Measurements from ENCODE around the gene DNAH5. TPM values are rescaled to one million over a fixed set of nuclear protein-coding genes. Genes with fewer than 3 reads are reported as not detected.
A peak's percentile ranks its signal among the peaks of the same experiment; 100 is the strongest.

DNAH5 gene
- polyA plus RNA-seq, 1 donor (not counting 4 experiments of a cell fraction or from before 2014, with no cell fraction given), result 0.73 TPM

DNA sequence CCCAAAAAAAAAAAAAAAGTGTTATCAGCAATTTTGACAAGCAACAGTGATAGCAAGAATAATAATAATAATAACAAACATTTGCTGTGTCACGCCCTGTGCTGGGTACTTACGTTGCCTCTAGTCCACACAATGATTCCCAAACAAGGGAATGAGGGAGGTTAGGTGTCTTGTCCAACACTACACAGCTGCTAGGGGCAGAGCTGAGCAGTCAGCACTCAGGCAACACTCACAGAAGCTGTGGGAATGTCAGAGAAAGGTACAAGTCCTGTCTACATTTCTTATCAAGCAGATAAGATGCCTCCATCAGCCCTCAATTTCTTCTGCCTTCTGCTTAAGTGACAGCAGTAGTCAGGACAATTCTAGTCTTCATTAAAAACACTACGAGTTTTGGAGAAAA is 111.0 kb downstream of the DNAH5 start:
- Histone ChIP-seq H3K36me3 (ENCODE audit: control insufficient read depth in 2 of 2, extremely low read depth in 1 of 2, insufficient read depth in 2 of 2, low read length in 2 of 2) (no peaks in the 10 kb centered on the region), H3K4me2 (ENCODE audit: control insufficient read depth, extremely low read depth, insufficient read depth, low read depth, low read length) (no peak overlapping the region), H3K9ac (ENCODE audit: control insufficient read depth, extremely low read depth, insufficient read depth, low read length) (no peak overlapping the region), H3K27ac (ENCODE audit: control insufficient read depth, insufficient read depth, low read length) (no peak overlapping the region), H3K4me3 (ENCODE audit: control insufficient read depth in 2 of 3, extremely low read depth in 1 of 3, insufficient read depth in 2 of 3, low read depth in 1 of 3, low read length in 3 of 3) (no peak overlapping the region), H2AFZ (ENCODE audit: control insufficient read depth, low read length) (no peak overlapping the region), H3K9me3 (ENCODE audit: control insufficient read depth, low read depth, low read length) (no peaks in the 10 kb centered on the region), H3K79me2 (ENCODE audit: control insufficient read depth, insufficient read depth, low read length) (no peaks in the 10 kb centered on the region), H4K20me1 (ENCODE audit: control insufficient read depth, extremely low read depth, insufficient read depth, low read length) (no peaks in the 10 kb centered on the region), H3K4me1 (ENCODE audit: control insufficient read depth, extremely low read depth, insufficient read depth, low read length) (no peaks in the 10 kb centered on the region), H3K27me3 (ENCODE audit: control insufficient read depth, extremely low read depth, insufficient read depth, low read length) (no peaks in the 10 kb centered on the region), H3K9me1 (ENCODE audit: control insufficient read depth, extremely low read depth, insufficient read depth, low read length) (no peaks in the 10 kb centered on the region)
- no peak for TF ChIP-seq EZH2 (IDR thresholded peaks at IDR 0.05; ENCODE audit: low read length)
- TF ChIP-seq, protein P1, sequence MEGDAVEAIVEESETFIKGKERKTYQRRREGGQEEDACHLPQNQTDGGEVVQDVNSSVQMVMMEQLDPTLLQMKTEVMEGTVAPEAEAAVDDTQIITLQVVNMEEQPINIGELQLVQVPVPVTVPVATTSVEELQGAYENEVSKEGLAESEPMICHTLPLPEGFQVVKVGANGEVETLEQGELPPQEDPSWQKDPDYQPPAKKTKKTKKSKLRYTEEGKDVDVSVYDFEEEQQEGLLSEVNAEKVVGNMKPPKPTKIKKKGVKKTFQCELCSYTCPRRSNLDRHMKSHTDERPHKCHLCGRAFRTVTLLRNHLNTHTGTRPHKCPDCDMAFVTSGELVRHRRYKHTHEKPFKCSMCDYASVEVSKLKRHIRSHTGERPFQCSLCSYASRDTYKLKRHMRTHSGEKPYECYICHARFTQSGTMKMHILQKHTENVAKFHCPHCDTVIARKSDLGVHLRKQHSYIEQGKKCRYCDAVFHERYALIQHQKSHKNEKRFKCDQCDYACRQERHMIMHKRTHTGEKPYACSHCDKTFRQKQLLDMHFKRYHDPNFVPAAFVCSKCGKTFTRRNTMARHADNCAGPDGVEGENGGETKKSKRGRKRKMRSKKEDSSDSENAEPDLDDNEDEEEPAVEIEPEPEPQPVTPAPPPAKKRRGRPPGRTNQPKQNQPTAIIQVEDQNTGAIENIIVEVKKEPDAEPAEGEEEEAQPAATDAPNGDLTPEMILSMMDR (optimal IDR thresholded peaks at IDR 0.05 in 1 of 3, IDR thresholded peaks at IDR 0.05 in 1 of 3, conservative IDR thresholded peaks at IDR 0.05 in 1 of 3; ENCODE audit: extremely low read depth in 1 of 3, insufficient read depth in 2 of 3, low read length in 3 of 3), result peak in 1 of 3 experiments; percentile 1
- dilution Hi-C loops (cut with MboI; ENCODE audit: extremely low pct_ligation_motif_present, low sequenced_read_pairs), result no loop called here
- FAIRE-seq (no peak), DNase-seq (ENCODE audit: low read depth, low spot score) (no peak)

DNA sequence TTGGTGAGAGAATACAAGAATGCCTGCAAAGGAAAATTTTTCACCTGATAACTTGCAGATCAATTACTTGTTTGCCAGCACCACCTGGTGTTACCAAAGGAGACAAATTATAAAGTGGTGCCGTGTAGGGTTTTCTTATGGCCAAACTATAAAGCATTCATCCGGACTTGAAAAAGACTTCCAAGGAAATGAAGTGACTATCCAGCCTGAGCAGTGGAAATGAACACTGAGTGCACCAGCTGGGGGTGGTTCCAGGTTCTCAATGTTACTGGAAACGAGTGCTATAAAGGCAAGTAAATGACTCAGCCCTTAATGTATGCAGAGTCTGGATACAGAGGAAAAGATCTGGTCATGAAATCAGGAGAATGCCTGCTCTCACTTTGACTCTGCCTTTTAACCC is 113.1 kb downstream of the DNAH5 start:
- Histone ChIP-seq H4K20me1 (ENCODE audit: control insufficient read depth, extremely low read depth, insufficient read depth, low read length) (no peaks in the 10 kb centered on the region), H3K9me1 (ENCODE audit: control insufficient read depth, extremely low read depth, insufficient read depth, low read length) (no peaks in the 10 kb centered on the region), H3K27me3 (ENCODE audit: control insufficient read depth, extremely low read depth, insufficient read depth, low read length) (no peaks in the 10 kb centered on the region), H3K4me3 (ENCODE audit: control insufficient read depth in 2 of 3, extremely low read depth in 1 of 3, insufficient read depth in 2 of 3, low read depth in 1 of 3, low read length in 3 of 3) (no peak overlapping the region), H3K36me3 (ENCODE audit: control insufficient read depth in 2 of 2, extremely low read depth in 1 of 2, insufficient read depth in 2 of 2, low read length in 2 of 2) (no peaks in the 10 kb centered on the region), H3K79me2 (ENCODE audit: control insufficient read depth, insufficient read depth, low read length) (no peaks in the 10 kb centered on the region), H3K9ac (ENCODE audit: control insufficient read depth, extremely low read depth, insufficient read depth, low read length) (no peak overlapping the region), H2AFZ (ENCODE audit: control insufficient read depth, low read length) (no peak overlapping the region), H3K27ac (ENCODE audit: control insufficient read depth, insufficient read depth, low read length) (no peak overlapping the region), H3K9me3 (ENCODE audit: control insufficient read depth, low read depth, low read length) (no peaks in the 10 kb centered on the region), H3K4me1 (ENCODE audit: control insufficient read depth, extremely low read depth, insufficient read depth, low read length) (no peaks in the 10 kb centered on the region), H3K4me2 (ENCODE audit: control insufficient read depth, extremely low read depth, insufficient read depth, low read depth, low read length) (no peak overlapping the region)
- dilution Hi-C loops (cut with MboI; ENCODE audit: extremely low pct_ligation_motif_present, low sequenced_read_pairs), result no loop called here
- DNase-seq (ENCODE audit: low read depth, low spot score), result no peak
- TF ChIP-seq, protein P1 (optimal IDR thresholded peaks at IDR 0.05 in 1 of 3, IDR thresholded peaks at IDR 0.05 in 1 of 3, conservative IDR thresholded peaks at IDR 0.05 in 1 of 3; ENCODE audit: extremely low read depth in 1 of 3, insufficient read depth in 2 of 3, low read length in 3 of 3), result peak in 1 of 3 experiments; percentile 17
- no peak for TF ChIP-seq EZH2 (IDR thresholded peaks at IDR 0.05; ENCODE audit: low read length)
- no peak for FAIRE-seq
